Measurements from ENCODE around the gene ATR.
"Not testable (repeated sequence)": the region's sequence is repeated elsewhere in the genome, so short reads cannot be mapped to it uniquely, and the experiment has no call there.

Gene ATR

GRCh38 chr3:142578329-142579223, at the start of gene ATR:
Gene ATR (minus strand): TSS chr3:142578733. CDS start chr3:142578704, 29 bp downstream.
- peak; percentile 95 for DNase-seq

GRCh38 chr3:142626971-142627370, 48.4 kb upstream of the ATR start:
- DNase-seq, result no peak

GRCh38 chr3:142625153-142625440, 46.6 kb upstream of the ATR start:
- DNase-seq, result no peak

- no peak for DNase-seq
Observed at GRCh38 chr3:142624341-142625152, 46.0 kb upstream of the ATR start.

DNA sequence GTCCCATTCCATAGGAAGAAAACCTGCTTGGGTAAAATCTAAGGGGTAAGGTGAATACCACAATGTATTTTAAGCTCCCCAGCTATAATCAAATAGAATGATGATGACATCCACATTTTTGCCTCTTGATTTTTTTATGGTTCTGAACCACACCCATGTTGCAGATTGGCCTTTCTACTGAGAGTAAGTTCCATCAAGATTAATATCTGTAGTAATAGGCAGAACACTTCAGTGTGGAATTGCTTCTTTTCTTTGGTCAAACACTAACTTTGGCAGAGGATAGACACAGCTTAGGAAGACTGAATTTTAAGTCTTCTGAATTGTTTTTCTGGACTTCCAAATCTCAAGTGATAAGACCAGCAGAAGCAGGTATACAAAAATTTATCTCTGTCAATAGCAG, 44.7 kb upstream of the ATR start:
- DNase-seq, result no peak

GRCh38 chr3:142622405-142622804, 43.9 kb upstream of the ATR start:
- DNase-seq, result no peak

DNA sequence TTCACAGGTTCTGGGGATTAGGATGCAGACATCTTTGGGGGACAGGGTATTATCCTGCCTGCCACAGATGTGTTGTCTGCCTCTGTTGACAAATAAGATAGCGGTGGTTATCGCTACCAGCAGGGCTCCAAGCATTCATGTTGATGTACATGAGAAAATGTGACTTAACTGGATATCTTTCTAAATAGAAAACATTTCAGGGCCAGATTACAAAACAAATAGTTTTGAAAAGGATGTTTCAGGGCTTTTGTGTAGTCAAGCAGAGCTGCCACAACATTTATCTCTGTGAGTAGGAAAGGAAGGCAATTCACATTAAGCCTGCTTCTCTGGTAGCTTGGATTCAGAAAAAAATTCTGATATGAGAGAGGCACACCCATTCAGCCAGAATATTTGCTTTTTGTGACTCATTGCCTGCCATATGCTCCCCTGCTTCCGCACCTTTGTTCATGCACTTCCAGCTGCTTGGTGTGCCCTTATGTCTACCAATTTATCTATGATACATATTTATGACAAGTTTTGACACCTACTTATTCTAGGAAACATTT, 40.5 kb upstream of the ATR start:
- DNase-seq, result peak; percentile 79

- DNase-seq, result no peak
Observed at GRCh38 chr3:142615171-142615570, 36.6 kb upstream of the ATR start.

GRCh38 chr3:142614059-142614626, 35.6 kb upstream of the ATR start:
- DNase-seq, result no peak

DNA sequence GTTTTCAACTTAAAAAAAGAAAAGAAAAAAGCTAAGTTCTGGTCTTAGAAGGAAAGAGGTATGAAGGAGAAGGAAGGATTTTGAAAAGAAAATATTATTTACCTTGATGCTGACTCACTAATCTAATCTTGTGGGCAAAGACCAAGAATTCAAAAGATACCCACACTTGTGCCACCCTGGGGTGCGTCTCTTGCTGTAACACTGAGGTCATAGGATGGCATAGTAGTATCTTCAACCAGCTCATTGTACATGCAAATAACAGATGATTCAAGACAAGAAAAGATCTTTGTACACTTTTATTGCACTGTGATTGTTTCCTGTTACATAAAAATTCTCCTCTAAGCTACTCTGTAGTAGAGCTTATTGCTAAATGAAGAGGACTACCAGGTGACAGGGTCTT, 35.0 kb upstream of the ATR start:
- no peak for DNase-seq

- no peak for DNase-seq
Observed at GRCh38 chr3:142611206-142611605, 32.7 kb upstream of the ATR start.

- DNase-seq, result no peak
Observed at GRCh38 chr3:142609136-142609535, 30.6 kb upstream of the ATR start.

- no peak for DNase-seq
Observed at GRCh38 chr3:142608631-142609030, 30.1 kb upstream of the ATR start.

GRCh38 chr3:142604940-142605339, 26.4 kb upstream of the ATR start:
- no peak for DNase-seq

DNA sequence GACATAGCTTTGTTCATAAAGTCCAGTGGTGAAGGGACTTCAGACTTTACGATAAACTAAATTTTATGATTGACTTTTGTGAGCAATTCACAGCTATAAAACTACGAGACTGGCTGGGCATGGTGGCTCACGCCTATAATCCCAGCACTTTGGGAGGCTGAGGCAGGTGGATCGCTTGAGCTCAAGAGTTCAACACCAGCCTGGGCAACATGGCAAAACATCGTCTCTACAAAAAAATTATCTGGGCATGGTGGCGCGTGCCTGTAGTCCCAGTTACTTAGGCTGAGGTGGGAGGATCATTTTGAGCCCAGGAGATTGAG, 24.8 kb upstream of the ATR start:
- DNase-seq, result not testable (repeated sequence)

DNA sequence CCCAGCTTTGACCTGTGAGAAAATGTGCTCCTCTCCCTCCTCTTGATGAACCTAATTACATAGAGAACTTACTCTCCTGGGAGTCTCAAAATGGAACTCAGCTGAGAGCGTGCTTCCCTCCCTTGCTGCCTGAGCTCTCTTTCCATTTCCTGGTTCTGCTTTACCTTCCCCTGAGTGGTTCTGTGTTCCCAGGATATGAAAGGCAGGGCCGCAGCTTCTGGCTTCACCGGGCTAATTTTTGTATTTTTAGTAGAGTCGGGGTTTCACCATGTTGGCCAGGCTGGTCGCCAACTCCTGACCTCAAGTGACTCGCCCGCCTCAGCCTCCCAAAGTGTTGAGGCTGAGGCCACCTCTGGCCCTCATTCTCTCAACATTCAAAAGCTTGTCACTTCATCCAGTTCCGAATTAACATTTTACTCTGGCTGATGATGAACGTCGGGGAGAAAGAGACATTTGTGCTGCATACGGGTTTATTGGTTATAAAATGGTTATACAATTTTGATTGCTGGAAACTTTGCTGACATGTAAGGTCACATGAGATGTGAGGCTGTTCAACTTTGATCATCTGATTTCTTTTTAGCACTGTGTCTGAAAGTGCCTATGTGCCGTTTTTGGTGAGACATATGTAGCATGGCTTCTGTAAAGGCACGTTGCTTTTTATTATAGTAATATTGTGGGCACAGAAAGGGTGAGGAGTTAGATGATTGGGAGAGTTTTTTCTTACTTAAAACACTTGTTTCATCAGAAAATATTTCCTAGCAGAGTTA, 24.3 kb upstream of the ATR start:
- DNase-seq, result no peak

DNA sequence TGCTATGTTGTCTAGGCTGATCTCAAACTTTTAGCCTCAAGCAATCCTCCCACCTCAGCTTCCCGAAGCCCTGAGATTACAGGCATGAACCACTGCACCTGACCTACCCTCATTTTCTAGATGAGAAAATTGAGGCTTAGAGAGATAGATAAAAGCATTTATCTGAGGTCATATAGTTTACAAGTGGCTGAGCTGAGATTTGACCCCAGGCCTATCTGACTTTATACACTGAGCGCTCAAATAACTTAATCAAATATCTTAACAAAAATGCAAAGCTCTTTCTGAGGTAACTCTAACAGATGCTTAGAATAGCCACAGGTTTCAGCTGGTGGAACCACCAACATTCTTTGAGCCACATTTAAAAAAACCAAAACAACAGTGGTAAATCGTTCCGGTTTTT, 23.2 kb upstream of the ATR start:
- no peak for DNase-seq

DNA sequence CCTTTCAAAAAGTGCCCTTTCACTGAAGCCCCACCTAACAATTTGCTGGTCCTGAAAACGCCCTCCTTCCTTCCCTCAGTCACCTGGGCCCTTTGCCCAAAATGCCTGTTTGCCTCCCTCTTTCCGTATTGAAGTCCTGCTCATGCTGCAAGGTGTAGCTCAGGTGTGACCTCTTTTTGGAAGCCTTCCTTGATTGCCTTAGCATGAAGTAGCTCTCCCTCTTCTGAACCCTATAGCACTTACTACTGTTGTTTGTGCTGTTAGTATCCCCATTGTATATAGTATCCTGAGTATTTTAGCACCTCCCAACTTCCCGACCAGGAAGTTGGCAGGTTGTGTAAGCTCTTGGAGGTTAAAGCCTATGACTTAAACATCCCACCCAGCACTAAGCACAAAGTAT, 19.4 kb upstream of the ATR start:
- DNase-seq, result no peak

DNA sequence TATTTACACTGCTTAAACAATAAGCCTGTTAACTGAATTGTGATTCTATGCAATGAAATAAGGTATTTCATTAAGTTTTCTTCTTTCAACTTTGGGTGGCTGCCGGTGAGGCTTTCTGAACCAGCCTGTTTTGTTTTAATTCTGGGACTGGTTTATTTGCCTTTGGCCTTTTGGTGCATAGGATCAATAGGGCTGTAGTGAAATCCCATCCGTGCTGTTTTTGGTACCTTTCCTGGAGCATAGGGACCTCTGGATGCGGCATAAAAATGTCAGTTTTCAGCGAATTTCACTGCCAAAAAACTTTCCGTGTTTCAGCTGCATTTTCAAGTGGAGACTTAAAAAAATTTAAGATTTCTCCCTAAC, 18.2 kb upstream of the ATR start:
- no peak for DNase-seq

- peak; percentile 85 for DNase-seq
Observed at GRCh38 chr3:142595951-142596725, 17.6 kb upstream of the ATR start, which contains the start of gene PLS1. Gene PLS1 (plus strand): TSS chr3:142596393. CDS start chr3:142664238, 67,845 bp downstream.

DNA sequence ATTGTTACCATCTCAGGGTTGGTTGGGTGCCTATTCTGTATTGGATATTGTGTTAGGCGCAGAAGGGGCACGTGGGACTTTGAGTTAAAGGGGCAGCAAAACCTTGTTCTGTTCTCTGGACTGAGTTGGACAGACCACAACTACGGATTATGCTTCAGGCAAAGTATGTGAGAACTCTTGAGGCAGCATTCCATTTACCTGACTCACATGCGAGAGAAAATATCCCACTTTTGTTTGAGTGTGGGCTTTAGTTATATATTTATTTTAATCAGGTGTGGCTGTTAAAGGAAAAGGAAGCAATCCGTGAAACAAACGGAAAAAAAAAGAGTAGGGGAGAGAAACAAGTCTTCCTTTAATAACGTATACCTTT, 17.0 kb upstream of the ATR start:
- no peak for DNase-seq

DNA sequence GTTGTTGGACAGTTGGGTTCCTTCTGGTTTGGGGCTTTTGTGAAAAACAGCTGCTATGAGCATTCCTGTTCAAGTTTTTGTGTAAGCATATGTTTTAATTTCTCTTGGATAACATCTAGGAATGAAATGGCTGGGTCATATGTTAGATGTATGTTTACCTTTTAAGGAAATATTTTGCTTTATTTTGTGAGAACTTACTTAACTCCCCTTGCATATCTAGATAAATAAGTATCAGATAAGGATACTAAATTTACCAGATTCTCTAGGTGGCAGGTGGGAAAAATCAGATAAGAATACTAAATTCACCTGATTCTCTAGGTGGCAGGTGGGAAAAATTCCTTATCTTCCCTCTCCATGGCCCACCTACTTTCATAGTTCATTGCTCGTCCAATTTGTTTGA, 16.6 kb upstream of the ATR start:
- no peak for DNase-seq

Data from NCI-H1092 (cell line).